ENCODE results near the gene CACNA1F.

The CACNA1F gene

DNA sequence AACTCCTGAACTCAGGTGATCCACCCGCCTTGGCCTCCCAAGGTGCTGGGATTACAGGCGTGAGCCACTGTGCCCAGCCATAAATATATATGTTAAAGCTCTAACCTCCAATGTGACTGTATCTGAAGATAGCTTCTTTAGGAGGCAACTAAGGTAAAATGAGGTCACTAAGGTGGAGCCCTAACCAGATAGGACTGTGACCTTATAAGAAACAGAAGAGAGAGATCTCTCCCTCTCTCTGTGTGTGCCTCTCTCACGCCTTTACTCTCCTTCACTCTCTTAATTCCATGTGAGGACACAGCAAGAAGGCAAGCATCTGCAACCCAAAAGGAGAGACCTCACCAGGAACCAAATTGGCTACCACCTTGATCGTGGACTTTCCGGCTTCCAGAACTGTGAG is 71.5 kb downstream of the CACNA1F start:
- DNase-seq (ENCODE audit: extremely low read depth, low read depth) = no peak

GRCh38 chrX:49160908-49161307 is 72.2 kb downstream of the CACNA1F start:
- no peak for TF ChIP-seq CTCF (IDR thresholded peaks at IDR 0.05; ENCODE audit: low read depth, low read length)
- no peak for DNase-seq (ENCODE audit: extremely low read depth, low read depth)

More for the DNA sequence above, 71.5 kb downstream of the CACNA1F start:
- no peak for TF ChIP-seq CTCF (IDR thresholded peaks at IDR 0.05; ENCODE audit: low read depth, low read length)

- DNase-seq (ENCODE audit: extremely low read depth, low read depth) = no peak
- no peak for TF ChIP-seq CTCF (IDR thresholded peaks at IDR 0.05; ENCODE audit: low read depth, low read length)
Observed at GRCh38 chrX:49157194-49157593, 75.9 kb downstream of the CACNA1F start.

DNA sequence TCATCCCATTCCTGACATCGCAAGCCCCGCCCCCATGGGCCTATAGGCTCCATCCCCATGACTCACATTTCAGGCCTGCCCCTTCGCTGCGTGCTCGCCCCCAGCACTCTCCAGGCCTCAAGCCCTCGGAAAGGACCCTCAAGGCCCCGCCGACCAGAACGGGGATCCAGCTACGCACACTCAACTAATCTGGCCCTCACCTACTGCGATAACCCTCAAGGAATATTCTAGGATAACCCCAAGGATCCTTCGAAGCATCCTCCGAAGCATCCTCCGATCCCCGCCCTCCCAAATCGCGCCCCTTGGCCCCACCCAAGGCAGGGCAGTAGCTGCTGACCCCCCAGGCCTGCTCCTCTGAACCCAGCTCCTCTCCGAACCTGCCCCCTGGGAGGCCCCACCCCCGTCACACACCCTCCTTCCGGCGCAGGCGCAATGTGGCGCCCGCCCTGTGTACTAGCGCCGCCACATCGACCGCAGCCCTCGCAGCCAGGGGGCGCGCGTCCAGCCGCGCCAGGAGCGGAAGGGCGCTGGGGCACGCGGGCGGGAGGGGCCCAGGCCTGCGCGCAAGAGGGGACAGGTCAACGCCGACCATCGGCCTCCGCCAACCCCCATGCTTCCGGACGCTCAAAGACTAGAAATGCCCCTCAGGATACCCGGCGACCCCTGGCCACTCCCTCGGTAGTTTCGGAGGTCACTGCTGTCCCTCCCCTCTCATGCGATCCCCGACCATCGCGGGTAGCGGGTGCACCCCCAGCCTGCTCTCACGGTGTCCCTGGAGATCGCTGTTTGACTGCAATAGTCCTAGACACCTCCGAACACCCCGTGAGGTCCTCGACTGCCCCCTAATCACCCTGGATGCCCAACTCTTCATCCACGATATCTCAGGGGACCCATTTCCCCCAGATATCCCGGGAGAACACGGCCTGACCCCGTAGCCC is 77.0 kb downstream of the CACNA1F start:
- DNase-seq (ENCODE audit: extremely low read depth, low read depth) = peak; percentile 62
- peak; percentile 49 for TF ChIP-seq CTCF (IDR thresholded peaks at IDR 0.05; ENCODE audit: low read depth, low read length)

DNA sequence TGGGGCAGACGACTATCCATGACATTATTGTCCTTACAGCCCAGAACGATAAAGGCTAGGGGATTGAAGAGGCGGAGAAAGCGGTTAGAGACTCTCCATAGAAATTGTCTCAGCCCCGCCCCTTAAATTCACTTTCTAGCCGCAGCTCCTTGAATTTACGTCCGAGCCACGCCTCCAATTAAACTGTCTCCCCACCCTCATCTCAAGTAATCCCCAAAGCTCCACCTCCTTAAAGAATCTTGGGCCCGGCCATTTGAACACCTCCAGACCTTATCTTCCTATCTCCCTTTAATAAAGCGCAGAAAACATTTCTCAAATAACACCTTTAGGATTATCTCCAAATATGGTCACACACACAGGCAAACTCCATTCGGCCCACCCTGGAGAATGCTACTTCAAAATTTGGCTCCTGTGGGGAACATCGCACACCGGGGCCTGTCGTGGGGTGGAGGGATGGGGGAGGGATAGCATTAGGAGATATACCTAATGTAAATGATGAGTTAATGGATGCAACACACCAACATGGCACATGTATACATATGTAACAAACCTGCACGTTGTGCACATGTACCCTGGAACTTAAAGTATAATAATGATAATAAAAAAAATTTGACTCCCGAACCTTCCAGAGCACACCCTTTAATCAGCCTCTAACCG is 77.8 kb downstream of the CACNA1F start:
- TF ChIP-seq CTCF (IDR thresholded peaks at IDR 0.05; ENCODE audit: low read depth, low read length) = no peak
- no peak for DNase-seq (ENCODE audit: extremely low read depth, low read depth)

Measured in AG09319 (cell line).